Nucleus accumbens (tissue), 56 donors: ENCODE results near the gene AP1B1.

ENCODE experiments used
- DNase-seq, 56 donors: peaks; one replicate each; lab custom pipeline; 2025; lab: John Stamatoyannopoulos, UW

AP1B1 gene

DNA sequence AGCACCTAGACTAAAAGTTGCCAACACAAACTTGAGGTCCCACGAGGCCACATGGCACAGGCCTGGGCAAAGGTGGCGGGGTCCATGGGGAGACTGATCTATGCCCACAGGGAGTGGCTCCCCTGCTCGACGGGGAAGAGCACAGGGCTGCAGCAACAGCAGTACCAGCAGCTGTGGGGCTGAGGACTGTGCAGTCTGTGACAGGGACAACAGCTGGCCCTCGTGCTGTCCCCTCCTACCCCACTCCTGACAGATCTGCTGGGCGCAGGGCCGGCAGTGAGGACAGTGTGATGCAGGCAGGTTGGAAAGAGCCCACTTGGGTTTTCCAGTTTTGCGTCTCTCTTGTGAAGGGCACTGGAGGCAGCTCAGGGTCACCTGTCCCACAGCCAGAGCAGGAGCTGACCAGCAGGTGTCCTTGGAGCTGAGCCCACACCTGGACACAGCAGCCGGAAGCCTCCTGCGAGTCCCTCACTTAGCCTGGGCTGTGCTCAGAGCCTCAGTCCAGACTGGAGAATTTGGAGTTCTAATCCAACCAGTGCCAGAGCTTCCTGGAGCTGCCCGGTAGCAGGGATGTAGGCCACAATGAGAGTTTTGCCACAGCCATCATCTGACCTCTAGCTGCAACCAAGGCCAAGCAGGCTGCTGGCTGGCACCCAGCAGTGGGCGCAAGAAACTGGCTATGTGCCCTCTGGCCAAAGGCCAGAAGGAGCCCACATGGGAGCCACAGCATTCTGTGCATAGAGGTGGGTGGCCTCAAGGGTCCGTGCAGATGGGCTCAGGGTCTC is 85.5 kb downstream of the AP1B1 start:
- DNase-seq: peak in 8 of 56 donors; percentile 28 to 61 (median 44)

DNA sequence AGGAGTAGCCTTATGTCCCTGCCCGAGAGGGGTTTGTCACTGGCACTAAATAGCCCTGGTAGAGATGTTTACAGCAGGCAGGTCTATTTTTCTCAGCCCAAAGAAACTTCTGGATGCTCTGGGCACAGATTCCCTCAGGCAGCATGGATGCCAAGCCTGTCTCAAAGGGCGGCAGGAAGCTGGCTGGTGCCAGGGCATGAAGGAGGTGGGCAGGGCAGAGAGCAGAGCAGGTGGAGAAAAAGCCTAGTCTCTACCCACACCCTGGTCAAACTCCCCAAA is 86.0 kb downstream of the AP1B1 start:
- DNase-seq: peak in 7 of 56 donors; percentile 30 to 45 (median 34)

DNA sequence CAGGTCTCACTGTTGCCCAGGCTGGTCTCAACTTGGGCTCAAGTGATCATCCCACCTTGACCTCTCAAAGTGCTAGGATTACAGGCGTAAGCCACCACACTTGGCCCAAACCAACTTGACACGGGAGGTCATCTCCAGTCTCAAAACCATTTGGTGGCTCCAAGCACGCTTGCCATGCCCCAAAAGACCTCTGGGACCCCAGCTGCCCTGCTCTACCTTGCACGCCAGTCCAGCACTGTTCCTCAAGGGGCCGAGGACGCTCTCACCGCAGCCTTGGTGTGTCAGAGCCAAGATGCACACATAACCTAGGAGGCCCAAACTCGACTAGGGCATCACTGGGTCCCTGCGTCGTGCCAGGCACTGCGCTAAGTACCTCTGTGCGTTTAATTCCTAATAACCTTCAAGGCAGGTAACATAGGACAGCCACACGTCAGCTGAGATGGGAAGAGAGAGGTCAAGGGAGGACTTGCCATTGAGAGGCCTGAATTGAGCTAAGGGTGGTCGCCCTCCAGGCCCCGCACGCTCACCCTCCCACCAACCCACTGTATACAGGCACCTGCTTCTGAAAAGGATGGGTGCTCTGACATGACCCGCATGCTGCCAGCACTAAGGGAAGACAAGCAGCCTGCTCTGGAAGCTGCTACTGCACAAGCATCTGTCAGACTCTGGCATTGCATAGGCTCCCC is 86.5 kb downstream of the AP1B1 start:
- DNase-seq: no peak

DNA sequence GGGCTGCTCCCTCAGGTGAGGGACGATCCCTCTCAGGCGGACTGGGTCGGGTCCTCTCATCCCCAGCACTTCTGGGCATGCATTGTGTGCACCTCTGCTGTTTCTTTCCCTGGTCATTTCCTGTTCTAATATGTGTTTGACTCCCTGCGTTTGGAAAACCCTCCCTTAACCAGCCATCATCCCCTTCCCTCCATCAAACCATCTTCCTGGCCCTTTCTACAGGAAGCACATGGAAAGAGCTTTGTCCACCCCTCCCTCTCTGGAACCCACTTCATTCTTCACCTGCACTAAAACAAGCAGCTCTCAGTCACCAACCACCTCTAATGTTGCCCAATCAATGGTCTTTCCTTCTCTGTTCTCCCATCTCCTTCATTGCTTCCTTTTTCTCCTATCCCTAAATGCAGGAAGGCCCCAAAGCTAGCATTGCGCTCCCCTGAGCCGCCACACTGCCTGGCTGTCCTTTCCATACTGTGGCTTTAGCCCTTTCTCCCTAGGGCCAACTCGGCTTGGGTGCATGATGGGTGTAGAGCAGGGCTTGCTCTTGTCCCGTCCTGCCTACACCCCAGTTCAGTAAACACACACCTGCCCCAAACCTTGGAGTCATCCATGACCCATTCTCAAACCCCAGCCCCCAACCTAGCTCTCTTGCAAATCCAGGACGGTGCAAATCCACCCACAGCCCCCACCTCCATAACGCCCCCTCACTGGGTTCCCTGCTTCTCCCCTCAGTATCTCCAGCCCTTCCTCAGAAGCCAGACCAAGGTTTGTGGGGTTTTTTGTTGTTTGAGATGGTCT is 87.4 kb downstream of the AP1B1 start:
- DNase-seq: no peak

DNA sequence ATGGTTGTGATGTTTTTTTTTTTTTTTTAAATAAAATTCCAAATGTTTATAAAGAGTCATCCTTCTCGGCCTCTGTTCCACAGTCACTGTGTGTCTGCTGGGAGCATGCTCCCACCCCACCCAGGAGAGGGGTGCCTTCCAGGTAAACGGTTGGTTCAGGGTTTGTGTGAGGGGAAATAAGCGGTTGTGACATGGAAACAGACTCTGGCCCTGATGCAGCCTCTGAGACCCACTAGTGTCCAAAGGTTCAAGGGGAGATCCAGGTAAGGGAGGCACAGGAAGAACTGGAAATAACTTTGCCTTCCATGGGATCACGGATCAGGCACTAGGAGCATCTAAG is 87.9 kb downstream of the AP1B1 start:
- DNase-seq: no peak

DNA sequence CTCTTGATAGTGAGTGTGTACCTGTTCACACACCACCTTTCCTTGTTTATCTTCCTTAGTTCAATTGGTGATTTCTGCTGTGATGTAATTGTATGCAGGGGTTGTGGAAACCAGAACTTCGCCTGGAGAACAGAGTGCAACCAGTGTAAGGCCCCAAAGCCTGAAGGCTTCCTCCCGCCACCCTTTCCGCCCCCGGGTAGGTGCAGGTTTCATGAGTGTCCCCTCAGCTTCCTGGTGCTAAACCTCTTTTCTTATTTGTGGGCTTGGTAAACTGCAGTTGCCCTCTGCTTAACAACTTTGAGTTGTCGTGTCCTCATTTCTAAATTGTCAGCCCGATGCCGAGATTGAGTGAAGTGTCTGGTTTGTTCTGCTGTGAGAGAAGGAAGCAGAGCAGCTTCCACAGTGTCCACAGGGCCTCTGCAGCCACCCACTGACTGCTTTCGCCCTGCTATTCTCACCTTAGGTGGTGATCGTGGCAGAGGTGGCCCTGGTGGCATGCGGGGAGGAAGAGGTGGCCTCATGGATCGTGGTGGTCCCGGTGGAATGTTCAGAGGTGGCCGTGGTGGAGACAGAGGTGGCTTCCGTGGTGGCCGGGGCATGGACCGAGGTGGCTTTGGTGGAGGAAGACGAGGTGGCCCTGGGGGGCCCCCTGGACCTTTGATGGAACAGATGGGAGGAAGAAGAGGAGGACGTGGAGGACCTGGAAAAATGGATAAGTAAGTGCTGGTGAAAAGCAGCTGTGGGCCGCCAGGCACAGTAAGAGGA is 89.1 kb downstream of the AP1B1 start:
- no peak for DNase-seq

DNA sequence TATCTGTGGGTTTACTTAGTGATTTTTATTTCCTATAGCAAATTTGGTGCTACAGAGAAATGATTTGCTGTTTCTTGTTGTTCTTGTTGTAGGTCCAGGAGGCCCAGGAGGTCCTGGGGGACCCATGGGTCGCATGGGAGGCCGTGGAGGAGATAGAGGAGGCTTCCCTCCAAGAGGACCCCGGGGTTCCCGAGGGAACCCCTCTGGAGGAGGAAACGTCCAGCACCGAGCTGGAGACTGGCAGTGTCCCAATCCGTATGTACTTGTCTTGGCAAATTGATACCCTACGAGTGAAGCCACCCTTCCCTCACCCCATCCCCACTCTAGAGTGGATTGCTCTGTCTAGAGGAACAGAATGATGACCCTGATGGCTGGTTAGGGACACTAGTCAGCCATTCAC is 89.7 kb downstream of the AP1B1 start:
- no peak for DNase-seq

DNA sequence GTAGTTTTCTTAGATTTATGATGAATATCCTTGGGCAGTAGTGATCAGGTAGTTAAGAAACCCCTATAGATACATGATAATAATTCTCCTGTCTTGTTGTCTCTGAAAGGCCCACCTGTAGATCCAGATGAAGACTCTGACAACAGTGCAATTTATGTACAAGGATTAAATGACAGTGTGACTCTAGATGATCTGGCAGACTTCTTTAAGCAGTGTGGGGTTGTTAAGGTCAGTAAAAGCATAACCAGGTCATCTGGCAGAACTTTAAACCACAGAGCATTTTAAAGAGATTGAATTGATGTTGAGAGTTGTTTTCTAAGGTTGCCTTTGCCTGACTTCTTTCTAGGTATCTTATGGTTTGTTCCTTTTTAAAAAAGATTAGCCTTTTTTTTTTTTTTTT is 96.0 kb downstream of the AP1B1 start:
- no peak for DNase-seq

DNA sequence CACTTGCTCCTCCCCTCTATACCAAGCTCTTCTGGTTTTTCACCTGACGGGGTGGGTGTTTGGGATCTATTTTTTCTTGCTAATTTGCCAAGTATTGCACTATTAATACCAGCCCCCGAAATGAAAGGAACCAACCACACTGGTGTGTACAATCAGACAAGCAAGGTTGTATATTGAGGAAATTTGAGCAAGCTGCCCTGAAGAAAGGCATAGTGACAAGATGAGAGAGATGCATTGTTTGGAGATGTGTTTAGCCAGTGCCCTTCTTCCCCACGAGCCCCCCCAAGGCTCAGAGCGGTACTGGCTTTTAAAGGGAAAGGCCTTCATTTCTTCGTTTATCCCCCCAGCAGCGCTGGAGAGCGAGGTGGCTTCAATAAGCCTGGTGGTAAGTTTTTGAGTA is 97.2 kb downstream of the AP1B1 start:
- peak in 1 of 56 donors; percentile 36 for DNase-seq

DNA sequence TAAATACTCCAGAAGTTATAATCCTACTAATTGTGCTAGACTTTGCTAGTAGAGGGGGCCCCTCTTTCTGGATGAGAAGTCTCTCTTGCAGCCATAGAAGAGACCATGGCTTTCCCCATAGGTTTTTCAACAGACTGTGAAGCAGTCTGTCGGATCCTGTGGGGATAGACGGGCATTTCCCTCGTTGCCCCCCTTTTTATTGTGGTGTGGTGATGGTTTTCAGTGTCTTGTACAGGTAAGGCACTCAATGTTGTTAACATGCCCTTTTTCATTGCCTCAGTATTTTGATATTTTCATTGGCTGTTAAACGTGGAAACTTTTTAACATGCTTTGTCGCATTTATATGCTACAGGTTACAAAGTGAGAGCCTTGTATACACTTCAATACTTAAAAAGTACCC is 98.3 kb downstream of the AP1B1 start:
- DNase-seq: no peak

DNA sequence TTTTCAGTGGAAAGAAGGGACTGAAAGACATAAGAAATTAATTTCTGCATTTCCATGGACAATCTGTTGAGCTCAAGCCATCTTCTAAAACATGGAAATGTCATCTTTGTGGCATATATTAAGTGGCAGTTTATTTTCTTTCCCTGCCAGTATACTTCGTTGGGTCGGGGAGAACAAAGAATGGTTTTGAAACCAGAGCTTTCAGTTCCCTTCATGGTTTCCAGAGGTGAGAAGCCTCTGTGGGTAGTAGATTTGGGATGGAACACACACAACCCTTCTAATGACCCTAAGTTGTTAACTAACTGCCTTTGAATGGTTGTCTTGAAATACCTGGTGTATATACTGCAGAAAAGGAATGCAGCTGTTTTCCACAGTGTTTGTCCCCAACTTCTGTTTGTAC is 99.5 kb downstream of the AP1B1 start:
- no peak for DNase-seq

DNA sequence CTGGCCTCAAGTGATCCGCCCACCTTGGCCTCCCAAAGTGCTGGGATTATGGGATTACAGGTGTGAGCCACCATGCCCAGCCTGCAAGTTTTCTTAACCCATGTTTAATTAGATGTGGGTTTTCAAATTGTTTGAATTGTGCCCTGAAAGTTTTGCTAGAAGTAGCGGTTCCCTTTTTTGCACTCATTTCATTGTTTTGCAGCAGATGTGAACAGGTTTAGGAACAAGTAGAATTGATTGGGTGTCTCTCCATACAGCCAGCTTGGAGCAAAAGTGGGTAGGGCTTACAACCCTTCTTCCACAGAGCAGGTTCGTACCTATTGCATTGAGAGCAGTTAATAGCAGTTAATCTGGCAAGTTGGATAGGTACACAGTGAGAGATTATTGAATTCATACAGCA is 104.2 kb downstream of the AP1B1 start:
- DNase-seq: no peak

DNA sequence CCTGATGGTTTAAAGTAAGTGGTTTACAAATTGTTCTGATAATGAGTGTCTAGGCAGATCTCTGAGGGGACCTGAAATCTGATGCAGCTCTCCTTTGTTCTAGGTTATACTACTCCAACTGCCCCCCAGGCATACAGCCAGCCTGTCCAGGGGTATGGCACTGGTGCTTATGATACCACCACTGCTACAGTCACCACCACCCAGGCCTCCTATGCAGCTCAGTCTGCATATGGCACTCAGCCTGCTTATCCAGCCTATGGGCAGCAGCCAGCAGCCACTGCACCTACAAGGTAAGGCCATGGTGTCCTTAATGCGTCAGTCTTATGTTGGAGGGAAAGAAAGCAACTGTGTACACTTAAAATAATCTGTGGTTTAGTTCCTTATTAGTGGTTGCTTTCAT is 110.4 kb downstream of the AP1B1 start:
- no peak for DNase-seq
